SH-SY5Y (cell line): Measurements from ENCODE around the gene SLC29A1.

ENCODE experiments used
- GATA2 ChIP-seq: IDR thresholded peaks from 2 replicates; pipeline ENCODE4 v1.6.1; 2011; ENCODE audit warnings: mild to moderate bottlenecking, low read depth, low read length
- GATA3 ChIP-seq: IDR thresholded peaks from 2 replicates; pipeline ENCODE4 v1.6.1; 2011; ENCODE audit warnings: low read depth, mild to moderate bottlenecking, low read length, moderate library complexity

- no peak for TF ChIP-seq GATA3
- TF ChIP-seq GATA2: no peak
Measured at GRCh38 chr6:44214307-44214706, 9.1 kb upstream of the SLC29A1 start.
